HUDEP-2 (cell line): ENCODE measurements around the gene LCE2D.
"Not testable (repeated sequence)": the region's sequence is repeated elsewhere in the genome, so short reads cannot be mapped to it uniquely, and the experiment has no call there.

Experiments used
- DNase-seq, 76 experiments: peaks; one replicate each; lab custom pipeline; 2025; ENCODE audit not compliant: unreplicated experiment in 76 of 76; lab: John Stamatoyannopoulos, UW

Gene LCE2D

GRCh38 chr1:152663098-152663497 is at the start of gene LCE2D:
Gene LCE2D (plus strand): TSS chr1:152663380. CDS start chr1:152664106, 726 bp downstream.
- no peak for DNase-seq

GRCh38 chr1:152613511-152613910 is 49.7 kb upstream of the LCE2D start, which contains the start of gene LCE3B:
Gene LCE3B (plus strand): TSS chr1:152613811. CDS start chr1:152613811, 0 bp downstream.
- no peak for DNase-seq

- no peak for DNase-seq
Observed at GRCh38 chr1:152621993-152622392, 41.2 kb upstream of the LCE2D start.

- no peak for DNase-seq
Observed at GRCh38 chr1:152622803-152623202, 40.4 kb upstream of the LCE2D start, which contains the start of gene LCE3A. Gene LCE3A (minus strand): TSS chr1:152623103. CDS start chr1:152623103, 0 bp downstream.

- DNase-seq, result peak in 12 of 76 experiments; percentile 1 to 17 (median 6)
Observed at GRCh38 chr1:152623203-152623844, 39.9 kb upstream of the LCE2D start.

GRCh38 chr1:152626744-152627143 is 36.4 kb upstream of the LCE2D start:
- no peak for DNase-seq

GRCh38 chr1:152630596-152630995 is 32.6 kb upstream of the LCE2D start:
- DNase-seq, result no peak

- DNase-seq, result no peak
Observed at GRCh38 chr1:152640351-152640750, 22.8 kb upstream of the LCE2D start.

- no peak for DNase-seq
Observed at GRCh38 chr1:152643945-152644344, 19.2 kb upstream of the LCE2D start.

- no peak for DNase-seq
Observed at GRCh38 chr1:152645146-152645545, 18.0 kb upstream of the LCE2D start.

- no peak for DNase-seq
Observed at GRCh38 chr1:152646656-152647055, 16.5 kb upstream of the LCE2D start.

- DNase-seq, result peak in 58 of 76 experiments; percentile 1 to 80 (median 32)
Observed at GRCh38 chr1:152654110-152654509, 9.1 kb upstream of the LCE2D start.

- DNase-seq, result no peak
Observed at GRCh38 chr1:152656459-152656858, 6.7 kb upstream of the LCE2D start.

- no peak for DNase-seq
Observed at GRCh38 chr1:152657677-152658076, 5.5 kb upstream of the LCE2D start.

- no peak for DNase-seq
Observed at GRCh38 chr1:152658649-152659048, 4.5 kb upstream of the LCE2D start.

GRCh38 chr1:152666171-152666570 is 3.0 kb downstream of the LCE2D start:
- DNase-seq, result not testable (repeated sequence)

- DNase-seq, result no peak
Observed at GRCh38 chr1:152667648-152668047, 4.5 kb downstream of the LCE2D start.

GRCh38 chr1:152673016-152673415 is 9.8 kb downstream of the LCE2D start:
- DNase-seq, result no peak

- DNase-seq, result not testable (repeated sequence)
Observed at GRCh38 chr1:152674983-152675382, 11.8 kb downstream of the LCE2D start, which contains the start of gene LCE2C. Gene LCE2C (plus strand): TSS chr1:152675279. CDS start chr1:152676016, 737 bp downstream.

- DNase-seq, result no peak
Observed at GRCh38 chr1:152679459-152679858, 16.3 kb downstream of the LCE2D start.

- DNase-seq, result no peak
Observed at GRCh38 chr1:152681616-152682015, 18.4 kb downstream of the LCE2D start.

GRCh38 chr1:152683846-152684245 is 20.7 kb downstream of the LCE2D start:
- no peak for DNase-seq
